ENCODE data around the gene CCDC197. TPM values are rescaled to one million over a fixed set of nuclear protein-coding genes. Genes with fewer than 3 reads are reported as not detected.

The CCDC197 gene
- total RNA-seq, 1 donor = not detected

GRCh38 chr14:93977790-93978581, 19.1 kb upstream of the CCDC197 start:
- TF ChIP-seq CTCF (IDR thresholded peaks at IDR 0.05; ENCODE audit: insufficient read depth, low read depth, low read length) = no peak
- no peak overlapping the region for H3K4me3 ChIP-seq (ENCODE audit: low read depth, low read length)
- DNase-seq (ENCODE audit: low read depth) = no peak

- TF ChIP-seq CTCF (IDR thresholded peaks at IDR 0.05; ENCODE audit: insufficient read depth, low read depth, low read length) = no peak
- no peak for DNase-seq (ENCODE audit: low read depth)
- no peak overlapping the region for H3K4me3 ChIP-seq (ENCODE audit: low read depth, low read length)
These were observed 18.4 kb upstream of the CCDC197 start for GRCh38 chr14:93978735-93979134.

- H3K4me3 ChIP-seq (ENCODE audit: low read depth, low read length) = no peak overlapping the region
- DNase-seq (ENCODE audit: low read depth) = no peak
- no peak for TF ChIP-seq CTCF (IDR thresholded peaks at IDR 0.05; ENCODE audit: insufficient read depth, low read depth, low read length)
These were observed 16.5 kb upstream of the CCDC197 start for GRCh38 chr14:93980456-93981201.

- TF ChIP-seq CTCF (IDR thresholded peaks at IDR 0.05; ENCODE audit: insufficient read depth, low read depth, low read length) = no peak
- no peak for DNase-seq (ENCODE audit: low read depth)
- no peak overlapping the region for H3K4me3 ChIP-seq (ENCODE audit: low read depth, low read length)
These were observed 15.5 kb upstream of the CCDC197 start for GRCh38 chr14:93981316-93982229.

GRCh38 chr14:93982230-93983007, 14.7 kb upstream of the CCDC197 start:
- DNase-seq (ENCODE audit: low read depth) = no peak
- H3K4me3 ChIP-seq (ENCODE audit: low read depth, low read length) = no peak overlapping the region
- no peak for TF ChIP-seq CTCF (IDR thresholded peaks at IDR 0.05; ENCODE audit: insufficient read depth, low read depth, low read length)

- TF ChIP-seq CTCF (IDR thresholded peaks at IDR 0.05; ENCODE audit: insufficient read depth, low read depth, low read length) = no peak
- H3K4me3 ChIP-seq (ENCODE audit: low read depth, low read length) = no peak overlapping the region
- DNase-seq (ENCODE audit: low read depth) = no peak
These were observed 13.0 kb upstream of the CCDC197 start for GRCh38 chr14:93984070-93984469.

All from fibroblast of villous mesenchyme (primary cell).